ENCODE results near the gene AK9.

DNA sequence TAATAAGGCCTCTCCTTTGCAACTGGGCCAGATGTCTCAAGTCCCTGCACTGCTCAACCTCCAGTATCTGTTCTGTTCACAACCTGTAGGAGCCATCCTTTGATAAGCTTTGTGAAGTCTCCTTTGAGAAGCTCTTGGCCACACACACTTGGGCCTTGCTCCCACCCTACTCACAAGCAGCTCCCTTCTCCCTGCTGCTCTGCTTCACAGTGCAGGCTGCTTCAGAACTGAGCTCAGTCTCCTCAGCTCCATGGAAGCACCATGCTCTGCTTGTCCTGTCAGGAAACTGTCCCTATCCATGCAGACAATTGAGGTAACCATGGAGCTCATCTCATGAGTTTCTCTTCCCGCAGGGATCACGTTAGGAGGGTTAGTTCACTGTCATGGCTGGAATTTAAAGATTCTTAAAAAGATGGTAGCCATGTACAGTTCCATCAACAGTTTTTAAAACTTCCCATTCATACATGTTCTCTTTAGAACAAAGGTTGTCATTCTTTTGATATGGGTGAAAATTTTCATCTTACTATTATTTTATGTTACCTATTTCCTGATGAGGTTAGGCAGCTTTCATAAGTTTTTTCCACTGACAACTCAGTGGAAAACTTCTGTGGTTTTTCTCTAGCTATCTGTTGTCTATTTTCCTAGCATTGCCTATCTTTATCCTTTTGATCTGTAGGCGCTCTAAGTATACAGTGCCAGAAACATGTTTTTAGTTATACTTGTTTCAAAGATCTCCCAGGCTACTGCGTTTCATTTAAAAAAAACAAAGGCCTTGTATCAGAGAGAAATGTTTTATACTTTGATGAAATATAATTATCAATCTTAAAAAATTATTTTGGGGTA lies 62.6 kb downstream of the AK9 start:
- TF ChIP-seq POLR2AphosphoS5 (IDR thresholded peaks at IDR 0.05) (no peak), TAF1 (IDR thresholded peaks at IDR 0.05; ENCODE audit: low read depth) (no peak), EZH2 (IDR thresholded peaks at IDR 0.05; ENCODE audit: borderline replicate concordance, insufficient read depth, low read length, poor library complexity, severe bottlenecking) (no peak), SMC3 (conservative IDR thresholded peaks at IDR 0.05; ENCODE audit: poor library complexity) (no peak), EP300 (conservative IDR thresholded peaks at IDR 0.05; ENCODE audit: poor library complexity, severe bottlenecking) (no peak), MXI1 (conservative IDR thresholded peaks at IDR 0.05; ENCODE audit: poor library complexity, severe bottlenecking) (no peak)
- TF ChIP-seq, protein P1, sequence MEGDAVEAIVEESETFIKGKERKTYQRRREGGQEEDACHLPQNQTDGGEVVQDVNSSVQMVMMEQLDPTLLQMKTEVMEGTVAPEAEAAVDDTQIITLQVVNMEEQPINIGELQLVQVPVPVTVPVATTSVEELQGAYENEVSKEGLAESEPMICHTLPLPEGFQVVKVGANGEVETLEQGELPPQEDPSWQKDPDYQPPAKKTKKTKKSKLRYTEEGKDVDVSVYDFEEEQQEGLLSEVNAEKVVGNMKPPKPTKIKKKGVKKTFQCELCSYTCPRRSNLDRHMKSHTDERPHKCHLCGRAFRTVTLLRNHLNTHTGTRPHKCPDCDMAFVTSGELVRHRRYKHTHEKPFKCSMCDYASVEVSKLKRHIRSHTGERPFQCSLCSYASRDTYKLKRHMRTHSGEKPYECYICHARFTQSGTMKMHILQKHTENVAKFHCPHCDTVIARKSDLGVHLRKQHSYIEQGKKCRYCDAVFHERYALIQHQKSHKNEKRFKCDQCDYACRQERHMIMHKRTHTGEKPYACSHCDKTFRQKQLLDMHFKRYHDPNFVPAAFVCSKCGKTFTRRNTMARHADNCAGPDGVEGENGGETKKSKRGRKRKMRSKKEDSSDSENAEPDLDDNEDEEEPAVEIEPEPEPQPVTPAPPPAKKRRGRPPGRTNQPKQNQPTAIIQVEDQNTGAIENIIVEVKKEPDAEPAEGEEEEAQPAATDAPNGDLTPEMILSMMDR (IDR thresholded peaks at IDR 0.05; ENCODE audit: poor library complexity, severe bottlenecking), result no peak
- TF ChIP-seq, protein P2, sequence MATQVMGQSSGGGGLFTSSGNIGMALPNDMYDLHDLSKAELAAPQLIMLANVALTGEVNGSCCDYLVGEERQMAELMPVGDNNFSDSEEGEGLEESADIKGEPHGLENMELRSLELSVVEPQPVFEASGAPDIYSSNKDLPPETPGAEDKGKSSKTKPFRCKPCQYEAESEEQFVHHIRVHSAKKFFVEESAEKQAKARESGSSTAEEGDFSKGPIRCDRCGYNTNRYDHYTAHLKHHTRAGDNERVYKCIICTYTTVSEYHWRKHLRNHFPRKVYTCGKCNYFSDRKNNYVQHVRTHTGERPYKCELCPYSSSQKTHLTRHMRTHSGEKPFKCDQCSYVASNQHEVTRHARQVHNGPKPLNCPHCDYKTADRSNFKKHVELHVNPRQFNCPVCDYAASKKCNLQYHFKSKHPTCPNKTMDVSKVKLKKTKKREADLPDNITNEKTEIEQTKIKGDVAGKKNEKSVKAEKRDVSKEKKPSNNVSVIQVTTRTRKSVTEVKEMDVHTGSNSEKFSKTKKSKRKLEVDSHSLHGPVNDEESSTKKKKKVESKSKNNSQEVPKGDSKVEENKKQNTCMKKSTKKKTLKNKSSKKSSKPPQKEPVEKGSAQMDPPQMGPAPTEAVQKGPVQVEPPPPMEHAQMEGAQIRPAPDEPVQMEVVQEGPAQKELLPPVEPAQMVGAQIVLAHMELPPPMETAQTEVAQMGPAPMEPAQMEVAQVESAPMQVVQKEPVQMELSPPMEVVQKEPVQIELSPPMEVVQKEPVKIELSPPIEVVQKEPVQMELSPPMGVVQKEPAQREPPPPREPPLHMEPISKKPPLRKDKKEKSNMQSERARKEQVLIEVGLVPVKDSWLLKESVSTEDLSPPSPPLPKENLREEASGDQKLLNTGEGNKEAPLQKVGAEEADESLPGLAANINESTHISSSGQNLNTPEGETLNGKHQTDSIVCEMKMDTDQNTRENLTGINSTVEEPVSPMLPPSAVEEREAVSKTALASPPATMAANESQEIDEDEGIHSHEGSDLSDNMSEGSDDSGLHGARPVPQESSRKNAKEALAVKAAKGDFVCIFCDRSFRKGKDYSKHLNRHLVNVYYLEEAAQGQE (IDR thresholded peaks at IDR 0.05; ENCODE audit: borderline replicate concordance), result no peak

All from neural cell (in vitro differentiated cells).